RWPE2 (cell line): Measurements from ENCODE around the gene NDUFA5.
A peak's percentile ranks its signal among the peaks of the same experiment; 100 is the strongest.

ENCODE experiments used
- ATAC-seq: fragments of 200-7000 bp; cut with Tn5 transposase; 3 replicates; pipeline ENCODE4 v1.9.1; 2021; ENCODE audit warnings: low read depth
- DNase-seq: peaks from one replicate; pipeline ENCODE4 v3.0.0-alpha.2; 2020; ENCODE audit warnings: low spot score
- H3K27ac ChIP-seq: fragments of 450-650 bp; 2 replicates; pipeline ENCODE4 v1.5.1; 2017; ENCODE audit warnings: mild to moderate bottlenecking; ENCODE audit not compliant: poor library complexity, severe bottlenecking
- H3K27me3 ChIP-seq: fragments of 250-450 bp; sonication (Bioruptor Pico); 2 replicates; pipeline ENCODE4 v1.5.1; 2021; ENCODE audit warnings: mild to moderate bottlenecking, moderate library complexity; ENCODE audit not compliant: insufficient read depth, poor library complexity, severe bottlenecking
- H3K36me3 ChIP-seq: fragments of 250-450 bp; sonication (Bioruptor Pico); 2 replicates; pipeline ENCODE4 v1.5.1; 2020; ENCODE audit warnings: low read depth, mild to moderate bottlenecking, moderate library complexity
- H3K4me1 ChIP-seq: fragments of 250-450 bp; sonication (Bioruptor Pico); 2 replicates; pipeline ENCODE4 v1.5.1; 2021; ENCODE audit warnings: mild to moderate bottlenecking, moderate library complexity; ENCODE audit not compliant: insufficient read depth, poor library complexity, severe bottlenecking
- H3K4me3 ChIP-seq: fragments of 250-450 bp; sonication (Bioruptor Pico); 2 replicates; pipeline ENCODE4 v1.5.1; 2021; ENCODE audit warnings: mild to moderate bottlenecking, moderate library complexity; ENCODE audit not compliant: severe bottlenecking
- H3K9me3 ChIP-seq: fragments of 250-450 bp; sonication (Bioruptor Pico); 2 replicates; pipeline ENCODE4 v1.5.1; 2021; ENCODE audit warnings: mild to moderate bottlenecking, moderate library complexity; ENCODE audit not compliant: severe bottlenecking
- TF ChIP-seq, protein P1 (sequence below): fragments of 450-650 bp; IDR thresholded peaks from one replicate; pipeline ENCODE4 v1.5.1; 2017; ENCODE audit warnings: mild to moderate bottlenecking, moderate library complexity; ENCODE audit not compliant: poor library complexity, severe bottlenecking

Gene NDUFA5

GRCh38 chr7:123562121-123562520 lies 4.5 kb upstream of the NDUFA5 start:
- DNase-seq (no peak), ATAC-seq (no peak)
- H3K27ac ChIP-seq = no peak overlapping the region
- no peaks in the 10 kb centered on the region for H3K9me3 ChIP-seq
- H3K4me1 ChIP-seq = no peaks in the 10 kb centered on the region
- H3K4me3 ChIP-seq = no peak overlapping the region
- H3K27me3 ChIP-seq = no peaks in the 10 kb centered on the region
- TF ChIP-seq, protein P1, sequence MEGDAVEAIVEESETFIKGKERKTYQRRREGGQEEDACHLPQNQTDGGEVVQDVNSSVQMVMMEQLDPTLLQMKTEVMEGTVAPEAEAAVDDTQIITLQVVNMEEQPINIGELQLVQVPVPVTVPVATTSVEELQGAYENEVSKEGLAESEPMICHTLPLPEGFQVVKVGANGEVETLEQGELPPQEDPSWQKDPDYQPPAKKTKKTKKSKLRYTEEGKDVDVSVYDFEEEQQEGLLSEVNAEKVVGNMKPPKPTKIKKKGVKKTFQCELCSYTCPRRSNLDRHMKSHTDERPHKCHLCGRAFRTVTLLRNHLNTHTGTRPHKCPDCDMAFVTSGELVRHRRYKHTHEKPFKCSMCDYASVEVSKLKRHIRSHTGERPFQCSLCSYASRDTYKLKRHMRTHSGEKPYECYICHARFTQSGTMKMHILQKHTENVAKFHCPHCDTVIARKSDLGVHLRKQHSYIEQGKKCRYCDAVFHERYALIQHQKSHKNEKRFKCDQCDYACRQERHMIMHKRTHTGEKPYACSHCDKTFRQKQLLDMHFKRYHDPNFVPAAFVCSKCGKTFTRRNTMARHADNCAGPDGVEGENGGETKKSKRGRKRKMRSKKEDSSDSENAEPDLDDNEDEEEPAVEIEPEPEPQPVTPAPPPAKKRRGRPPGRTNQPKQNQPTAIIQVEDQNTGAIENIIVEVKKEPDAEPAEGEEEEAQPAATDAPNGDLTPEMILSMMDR = no peak
- no peaks in the 10 kb centered on the region for H3K36me3 ChIP-seq

DNA sequence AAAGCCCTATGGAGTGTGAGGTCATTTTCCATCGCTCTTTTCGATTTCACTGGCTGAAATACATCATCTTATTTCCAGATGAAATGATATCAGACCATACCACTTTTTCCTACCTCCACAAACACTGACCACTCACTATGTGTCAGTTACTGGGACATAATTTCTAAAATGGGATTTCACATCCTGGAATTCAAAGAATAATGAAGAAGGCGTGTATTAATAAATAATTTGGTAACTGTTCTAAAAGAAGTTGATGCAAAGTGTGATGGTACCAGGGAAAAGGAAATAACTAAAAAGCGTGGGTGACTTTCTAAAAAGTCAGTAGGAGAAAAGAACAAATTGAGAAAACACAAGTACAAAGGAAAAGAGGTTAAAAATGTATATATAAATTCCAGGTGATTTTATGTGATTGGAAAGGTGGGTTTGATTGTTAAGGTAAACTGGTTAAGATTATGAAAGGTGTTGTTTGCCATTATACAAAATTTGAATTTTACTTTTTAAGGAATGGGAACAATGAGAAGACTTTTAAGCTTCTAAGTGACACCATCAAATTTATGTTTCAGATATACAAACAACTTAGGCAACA lies 764 bp upstream of the NDUFA5 start:
- no peaks in the 10 kb centered on the region for H3K9me3 ChIP-seq
- TF ChIP-seq, protein P1 = no peak
- H3K27me3 ChIP-seq = no peaks in the 10 kb centered on the region
- peaks cover 14% of the 10 kb centered on the region for H3K4me1 ChIP-seq
- no peak for DNase-seq
- H3K27ac ChIP-seq = peak overlapping the region; percentile 52
- no peak for ATAC-seq
- H3K4me3 ChIP-seq = peak overlapping the region; percentile 72
- H3K36me3 ChIP-seq = peaks cover 25% of the 10 kb centered on the region

DNA sequence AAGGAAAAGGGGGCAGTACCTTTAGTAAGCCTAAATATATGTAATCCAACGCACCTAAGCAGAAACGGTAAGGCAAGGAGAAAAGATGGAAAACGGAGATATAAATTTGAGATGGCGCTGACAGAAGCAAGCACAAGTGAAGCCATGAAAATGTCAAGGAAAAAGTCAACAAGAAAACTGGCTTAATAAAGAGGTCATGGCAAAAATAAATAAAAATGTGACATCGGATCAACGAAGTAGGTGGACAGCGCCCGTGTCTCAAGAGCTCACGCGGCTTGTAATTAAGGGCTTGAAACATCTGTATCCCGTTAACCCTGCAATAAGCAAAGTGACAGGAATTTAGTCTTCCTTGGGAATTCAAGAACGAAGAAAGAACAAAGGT lies 611 bp downstream of the NDUFA5 start:
- Histone ChIP-seq H3K4me3 (peak overlapping the region; percentile 72), H3K27ac (peak overlapping the region; percentile 52), H3K4me1 (peaks cover 14% of the 10 kb centered on the region), H3K9me3 (no peaks in the 10 kb centered on the region), H3K36me3 (peaks cover 35% of the 10 kb centered on the region), H3K27me3 (no peaks in the 10 kb centered on the region)
- no peak; the same call in 2 of the 3 replicates for ATAC-seq
- DNase-seq = no peak
- TF ChIP-seq, protein P1 = no peak

DNA sequence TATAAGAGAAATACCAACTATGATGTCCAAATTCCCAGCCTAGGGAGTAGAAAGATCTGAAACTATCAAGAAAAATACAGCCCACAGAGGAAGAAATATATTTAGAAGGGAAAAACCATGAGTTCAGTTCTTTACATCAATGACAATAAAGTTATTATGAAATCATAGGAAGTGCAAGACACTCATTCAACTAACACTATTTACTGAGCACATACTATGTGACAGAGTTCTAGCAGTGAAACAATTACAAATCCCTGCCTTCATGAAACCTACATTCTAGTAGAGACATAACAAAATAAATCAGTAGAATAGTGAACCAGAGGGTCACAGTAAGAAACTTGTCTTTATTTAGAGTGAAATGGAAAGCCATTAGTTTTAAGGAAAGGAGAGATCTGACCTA lies 2.1 kb downstream of the NDUFA5 start:
- Histone ChIP-seq H3K27ac (no peak overlapping the region), H3K4me3 (no peak overlapping the region), H3K36me3 (peaks cover 47% of the 10 kb centered on the region), H3K9me3 (no peaks in the 10 kb centered on the region), H3K27me3 (no peaks in the 10 kb centered on the region), H3K4me1 (peaks cover 14% of the 10 kb centered on the region)
- DNase-seq = no peak
- no peak for ATAC-seq
- TF ChIP-seq, protein P1 = no peak

DNA sequence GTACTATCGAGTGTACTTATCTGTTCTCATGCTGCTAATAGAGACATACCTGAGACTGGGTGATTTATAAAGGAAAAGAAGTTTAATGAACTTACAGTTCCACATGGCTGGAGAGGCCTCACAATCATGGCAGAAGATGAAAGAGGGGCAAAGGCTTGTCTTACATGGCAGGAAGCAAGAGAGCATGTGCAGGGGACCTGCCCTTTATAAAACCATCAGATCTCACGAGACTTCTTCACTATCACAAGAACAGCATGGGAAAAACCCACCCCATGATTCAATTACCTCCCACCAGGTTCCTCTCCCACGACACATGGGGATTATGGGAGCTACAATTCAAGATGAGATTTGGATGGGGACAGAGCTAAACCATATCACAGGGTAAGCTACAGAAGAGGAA lies 4.5 kb downstream of the NDUFA5 start:
- TF ChIP-seq, protein P1 = no peak
- peaks cover 69% of the 10 kb centered on the region for H3K36me3 ChIP-seq

More for the DNA sequence above, 4.5 kb downstream of the NDUFA5 start:
- H3K27ac ChIP-seq = no peak overlapping the region
- no peaks in the 10 kb centered on the region for H3K27me3 ChIP-seq
- H3K4me1 ChIP-seq = peaks cover 17% of the 10 kb centered on the region
- ATAC-seq (no peak), DNase-seq (no peak)
- no peaks in the 10 kb centered on the region for H3K9me3 ChIP-seq
- H3K4me3 ChIP-seq = no peak overlapping the region
